H1 (cell line): ENCODE data around the gene MYBL2. TPM values are rescaled to one million over a fixed set of nuclear protein-coding genes. Genes with fewer than 3 reads are reported as not detected.

Experiments
- CTCF ChIA-PET: fragments of 300-600 bp; sonication (Branson Sonifier 250); formaldehyde crosslinking; loops from one replicate; lab custom pipeline; 2021; ENCODE audit not compliant: partially characterized antibody; lab: Charles Lee
- POLR2A ChIA-PET: fragments of 300-600 bp; sonication (Branson Sonifier 250); formaldehyde crosslinking; loops from one replicate; lab custom pipeline; 2021; ENCODE audit warnings: inconsistent platforms; ENCODE audit not compliant: partially characterized antibody; lab: Charles Lee
- DNase-seq, 2 experiments: peaks; one replicate each; pipeline versions ENCODE4 v3.0.0 to v3.0.0-alpha.2; 2010 to 2022; ENCODE audit warnings: low spot score in 2 of 2, low read depth in 1 of 2, mixed read lengths in 1 of 2
- FAIRE-seq: peaks from 2 replicates; lab custom pipeline; 2011; peaks lifted over from hg19 to GRCh38; lab: Jason Lieb, UNC
- H2AFZ ChIP-seq: 2 replicates; pipeline ENCODE4 v1.8.1; 2012; ENCODE audit warnings: low read length, inconsistent platforms
- H2AK5ac ChIP-seq: 2 replicates; pipeline ENCODE4 v1.6.1; 2013; ENCODE audit warnings: low read depth, low read length
- H2BK120ac ChIP-seq: replicated peaks from 2 replicates; pipeline ENCODE3; 2013; ENCODE audit warnings: low read depth, low read length, inconsistent platforms
- H2BK12ac ChIP-seq: 2 replicates; pipeline ENCODE4 v1.6.1; 2013; ENCODE audit warnings: low read depth, low read length
- H2BK15ac ChIP-seq: 2 replicates; pipeline ENCODE4 v1.6.1; 2013; ENCODE audit warnings: low read length
- H2BK20ac ChIP-seq: 2 replicates; pipeline ENCODE4 v1.6.1; 2013; ENCODE audit warnings: low read length
- H2BK5ac ChIP-seq: 2 replicates; pipeline ENCODE4 v1.6.1; 2013; ENCODE audit warnings: low read depth, low read length
- H3K14ac ChIP-seq: 2 replicates; pipeline ENCODE4 v1.6.1; 2013; ENCODE audit warnings: inconsistent platforms; ENCODE audit not compliant: insufficient read length
- H3K18ac ChIP-seq: 2 replicates; pipeline ENCODE4 v1.6.1; 2013; ENCODE audit warnings: low read length; ENCODE audit errors: extremely low read depth
- H3K23ac ChIP-seq: 2 replicates; pipeline ENCODE4 v1.6.1; 2013; ENCODE audit warnings: inconsistent platforms; ENCODE audit not compliant: insufficient read length
- H3K23me2 ChIP-seq: 2 replicates; pipeline ENCODE4 v1.6.1; 2013; ENCODE audit warnings: low read depth, low read length
- H3K27ac ChIP-seq: 2 replicates; pipeline ENCODE4 v1.6.1; 2011; ENCODE audit warnings: low read depth, low read length, inconsistent platforms
- H3K27me3 ChIP-seq, 4 experiments: replicated peaks in 1 of 4; 1 replicate in 1 of 4; 2 replicates in 3 of 4; pipeline versions ENCODE4 v1.6.1 to v1.8.1; 2011 to 2013; ENCODE audit warnings: low read length in 3 of 4, mild to moderate bottlenecking in 3 of 4, inconsistent platforms in 2 of 4, mixed read lengths in 2 of 4, moderate library complexity in 1 of 4; ENCODE audit not compliant: control insufficient read depth in 3 of 4, insufficient read depth in 3 of 4; ENCODE audit errors: extremely low read depth in 1 of 4
- H3K36me3 ChIP-seq, 4 experiments: 2 replicates each; pipeline versions ENCODE4 v1.6.1 to v1.8.1; 2011 to 2013; ENCODE audit warnings: mild to moderate bottlenecking in 4 of 4, low read length in 3 of 4, moderate library complexity in 2 of 4, control low read depth in 1 of 4, inconsistent platforms in 1 of 4; ENCODE audit not compliant: insufficient read depth in 4 of 4, control insufficient read depth in 2 of 4
- H3K4ac ChIP-seq: replicated peaks from 2 replicates; pipeline ENCODE3; 2013; ENCODE audit warnings: low read length, low read depth, mixed read lengths, inconsistent platforms; ENCODE audit not compliant: insufficient read length
- H3K4me1 ChIP-seq, 4 experiments: replicated peaks in 1 of 4; 1 replicate in 1 of 4; 2 replicates in 3 of 4; pipeline versions ENCODE4 v1.6.1 to v1.8.1; 2011 to 2013; ENCODE audit warnings: low read length in 3 of 4, inconsistent platforms in 2 of 4, mixed read lengths in 1 of 4; ENCODE audit not compliant: insufficient read depth in 4 of 4, control insufficient read depth in 3 of 4
- H3K4me2 ChIP-seq, 2 experiments: 2 replicates each; pipeline versions ENCODE4 v1.6.1 to v1.8.1; 2011 to 2013; ENCODE audit warnings: low read depth in 2 of 2, low read length in 2 of 2, control low read depth in 1 of 2, inconsistent platforms in 1 of 2, mild to moderate bottlenecking in 1 of 2; ENCODE audit not compliant: insufficient read depth in 1 of 2
- H3K4me3 ChIP-seq, 4 experiments: fragments of 200-600, 300-600 bp in 1 of 4; sonication (generic), shearing (Covaris generic), sonication (Bioruptor Twin) in 1 of 4; 2 replicates each; pipeline versions ENCODE4 v1.5.1 to v1.8.1; 2011 to 2016; ENCODE audit warnings: low read length in 4 of 4, low read depth in 3 of 4, control low read depth in 2 of 4, inconsistent platforms in 2 of 4, mild to moderate bottlenecking in 2 of 4, mixed read lengths in 1 of 4, moderate library complexity in 1 of 4; ENCODE audit not compliant: insufficient read depth in 2 of 4; ENCODE audit errors: extremely low read depth in 1 of 4
- H3K56ac ChIP-seq: replicated peaks from 2 replicates; pipeline ENCODE3; 2013; ENCODE audit warnings: low read depth, mild to moderate bottlenecking, mixed read lengths, low read length, inconsistent platforms; ENCODE audit not compliant: insufficient read length
- H3K79me1 ChIP-seq: 2 replicates; pipeline ENCODE4 v1.6.1; 2013; ENCODE audit warnings: low read depth, low read length, control low read depth
- H3K79me2 ChIP-seq, 2 experiments: 2 replicates each; pipeline versions ENCODE4 v1.6.1 to v1.8.1; 2012 to 2013; ENCODE audit warnings: low read length in 2 of 2, mild to moderate bottlenecking in 2 of 2, inconsistent platforms in 1 of 2; ENCODE audit not compliant: insufficient read depth in 2 of 2, control insufficient read depth in 1 of 2
- H3K9ac ChIP-seq, 4 experiments: replicated peaks in 1 of 4; 1 replicate in 1 of 4; 2 replicates in 3 of 4; pipeline versions ENCODE4 v1.6.1 to v1.8.1; 2011 to 2013; ENCODE audit warnings: low read depth in 3 of 4, low read length in 3 of 4, control low read depth in 2 of 4, mild to moderate bottlenecking in 2 of 4, moderate library complexity in 2 of 4, inconsistent platforms in 1 of 4; ENCODE audit errors: extremely low read depth in 1 of 4
- H3K9me3 ChIP-seq, 2 experiments: 2 replicates each; pipeline versions ENCODE4 v1.6.1 to v1.8.1; 2012 to 2013; ENCODE audit warnings: mild to moderate bottlenecking in 2 of 2, moderate library complexity in 2 of 2, control low read depth in 1 of 2, inconsistent platforms in 1 of 2, low read depth in 1 of 2, low read length in 1 of 2, mixed read lengths in 1 of 2; ENCODE audit not compliant: insufficient read depth in 2 of 2
- H4K20me1 ChIP-seq, 2 experiments: replicated peaks in 1 of 2; 2 replicates each; pipeline versions ENCODE3 to v1.8.1; 2011 to 2013; ENCODE audit warnings: inconsistent platforms in 2 of 2, low read length in 2 of 2, mild to moderate bottlenecking in 1 of 2; ENCODE audit not compliant: insufficient read depth in 2 of 2, control insufficient read depth in 1 of 2
- H4K5ac ChIP-seq: 2 replicates; pipeline ENCODE4 v1.6.1; 2013; ENCODE audit warnings: low read length, low read depth, mixed read lengths, inconsistent platforms; ENCODE audit not compliant: insufficient read length
- H4K8ac ChIP-seq: 2 replicates; pipeline ENCODE4 v1.8.0; 2013; ENCODE audit warnings: mild to moderate bottlenecking, moderate library complexity, low read length, inconsistent platforms; ENCODE audit not compliant: insufficient read depth; ENCODE audit errors: extremely low read depth
- H4K91ac ChIP-seq: replicated peaks from 2 replicates; pipeline ENCODE3; 2013; ENCODE audit warnings: low read length, mixed read lengths, inconsistent platforms; ENCODE audit not compliant: insufficient read length
- ASH2L ChIP-seq: fragments of 200-600, 300-600 bp; sonication (generic); IDR thresholded peaks from one replicate; pipeline ENCODE4 v1.7.1; 2017; ENCODE audit warnings: low read length
- CBX8 ChIP-seq: fragments of 300-800, 300-1000 bp; sonication (generic); IDR thresholded peaks from 2 replicates; pipeline ENCODE4 v1.7.1; 2016; ENCODE audit warnings: low read depth, low read length, borderline replicate concordance
- EP300 ChIP-seq, 2 experiments: IDR thresholded peaks; 1 replicate in 1 of 2; 2 replicates in 1 of 2; pipeline ENCODE4 v1.6.1; 2011 to 2012; ENCODE audit warnings: low read depth in 2 of 2, low read length in 2 of 2, mild to moderate bottlenecking in 2 of 2, borderline replicate concordance in 1 of 2, inconsistent platforms in 1 of 2, moderate library complexity in 1 of 2
- FOSL1 ChIP-seq: IDR thresholded peaks from 2 replicates; pipeline ENCODE4 v1.6.1; 2011; ENCODE audit warnings: mild to moderate bottlenecking, low read depth, low read length, moderate library complexity; ENCODE audit not compliant: insufficient read depth
- KDM1A ChIP-seq: fragments of 200-600, 300-600 bp; sonication (generic); IDR thresholded peaks from 2 replicates; pipeline ENCODE4 v1.7.1; 2016; ENCODE audit warnings: mild to moderate bottlenecking, low read length, borderline replicate concordance
- KDM5A ChIP-seq: fragments of 200-600 bp; IDR thresholded peaks from 2 replicates; pipeline ENCODE4 v1.7.1; 2012; ENCODE audit warnings: mild to moderate bottlenecking, low read length, inconsistent platforms, mixed read lengths
- RNF2 ChIP-seq: fragments of 200-900, 300-1000 bp; sonication (generic); IDR thresholded peaks from 2 replicates; pipeline ENCODE4 v1.7.1; 2016; ENCODE audit warnings: borderline replicate concordance, low read depth, mild to moderate bottlenecking, antibody characterized with exemption, low read length; ENCODE audit not compliant: poor library complexity, severe bottlenecking; ENCODE audit errors: missing control alignments
- SIRT6 ChIP-seq: IDR thresholded peaks from one replicate; pipeline ENCODE4 v1.7.1; 2012; ENCODE audit warnings: low read length, inconsistent platforms
- SP4 ChIP-seq: IDR thresholded peaks from 2 replicates; pipeline ENCODE4 v1.6.1; 2012; ENCODE audit warnings: low read length, inconsistent platforms
- TAF1 ChIP-seq: IDR thresholded peaks from 2 replicates; pipeline ENCODE4 v1.6.1; 2011; ENCODE audit warnings: mild to moderate bottlenecking, low read depth, low read length
- TCF12 ChIP-seq: IDR thresholded peaks from 2 replicates; pipeline ENCODE4 v1.6.1; 2011; ENCODE audit warnings: low read depth, mild to moderate bottlenecking, low read length
- WGBS, 2 experiments: shearing (Covaris generic) in 1 of 2; methylation state at CpG; one replicate each; pipeline versions ENCODE4 v1.1.6 to v1.1.7; 2013 to 2015; ENCODE audit warnings: low lambda C conversion rate in 2 of 2, mixed read lengths in 2 of 2, inconsistent platforms in 1 of 2, low coverage in 1 of 2, missing lambda C conversion rate in 1 of 2; ENCODE audit not compliant: insufficient replicate concordance in 2 of 2, insufficient coverage in 1 of 2, insufficient read length in 1 of 2; ENCODE audit errors: extremely low coverage in 1 of 2, missing lambda C conversion rate in 1 of 2; 5-methylcytosine and 5-hydroxymethylcytosine counted together
- polyA plus RNA-seq, 7 experiments: library from polyadenylated mRNA; depleted of rRNA in 3 of 7; stranded (reverse) in 5 of 7; unstranded in 2 of 7; fragments of >200 nt in 5 of 7; fragments of 200-250 nt in 2 of 7; gene quantifications; 1 replicate in 5 of 7; 2 replicates in 1 of 7; 4 replicates in 1 of 7; pipeline versions ENCODE4 v1.2.1 to v1.2.3, GENCODE V29; 2011 to 2013; ENCODE audit warnings: missing spikeins in 2 of 7, mixed read lengths in 2 of 7
- total RNA-seq: library from RNA; stranded (reverse); fragmentation: NEBNext Ultra II Directional; extraction: Animal tissue kit (Norgen Biotek cat#: 25700); gene quantifications from 2 replicates; pipeline ENCODE4 v1.2.1, GENCODE V29; 2021
- TF ChIP-seq, protein P1 (sequence below): IDR thresholded peaks from 2 replicates; pipeline ENCODE4 v1.6.1; 2012; ENCODE audit warnings: inconsistent platforms

MYBL2 gene
- total and polyA plus RNA-seq, 2 of the 8 experiments (the other 6 are each of a cell fraction or from before 2014, with no cell fraction given), result 75.3 to 207 TPM

DNA sequence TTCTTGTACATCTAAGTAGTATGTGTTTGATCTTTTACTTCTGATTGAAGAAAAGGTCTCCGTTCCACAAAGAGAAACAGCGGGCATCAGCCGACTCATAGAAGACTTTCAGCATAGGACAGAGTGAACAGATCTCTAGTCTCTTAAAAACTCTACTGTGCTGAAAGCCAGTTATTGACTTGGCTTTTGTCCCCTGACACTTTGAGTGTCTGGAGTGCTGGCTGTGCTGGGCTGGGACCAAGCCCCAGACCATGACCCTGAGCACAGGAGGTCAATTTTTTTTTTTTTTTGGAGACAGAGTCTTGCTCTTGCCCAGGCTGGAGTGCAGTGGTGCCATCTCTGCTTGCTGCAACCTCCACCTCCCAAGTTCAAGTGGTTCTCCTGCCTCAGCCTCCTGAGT is 27.8 kb downstream of the MYBL2 start:
- Histone ChIP-seq H3K4me2 (no peak overlapping the region), H3K4ac (no peak overlapping the region)
- POLR2A ChIA-PET, result no interaction called here

More for the DNA sequence above, 27.8 kb downstream of the MYBL2 start:
- Histone ChIP-seq H2BK20ac (no peak overlapping the region), H4K8ac (no peak overlapping the region; the same call in 1 of the 2 replicates), H4K5ac (no peak overlapping the region), H3K18ac (no peak overlapping the region), H4K20me1 (peaks cover 3 to 4% of the 10 kb centered on the region in 2 experiments), H3K4me1 (no peaks in the 10 kb centered on the region), H3K56ac (no peak overlapping the region), H2BK120ac (no peak overlapping the region), H3K27me3 (no peaks in the 10 kb centered on the region), H3K9ac (no peak overlapping the region), H3K4me3 (no peak overlapping the region), H3K27ac (no peak overlapping the region), H4K91ac (no peak overlapping the region), H2BK12ac (no peak overlapping the region), H3K14ac (no peak overlapping the region), H2AK5ac (no peak overlapping the region), H3K23me2 (no peaks in the 10 kb centered on the region), H3K79me2 (no peaks in the 10 kb centered on the region; a peak in 1 of 4 replicates), H3K36me3 (peaks cover 6 to 46% (median 29%) of the 10 kb centered on the region in 4 experiments; a peak in 6 of 8 replicates), H3K9me3 (no peaks in the 10 kb centered on the region), H3K79me1 (no peaks in the 10 kb centered on the region), H2BK5ac (no peak overlapping the region), H2AFZ (no peak overlapping the region), H3K23ac (no peak overlapping the region), H2BK15ac (no peak overlapping the region)
- DNase-seq (no peak), FAIRE-seq (no peak)
- CTCF ChIA-PET, result no interaction called here
- no peak for TF ChIP-seq CBX8
- no peak for TF ChIP-seq EP300 (IDR thresholded peaks at IDR 0.05; ENCODE audit: borderline replicate concordance in 1 of 2, low read depth in 2 of 2, low read length in 2 of 2)
- TF ChIP-seq SIRT6, result no peak
- TF ChIP-seq ASH2L, result no peak
- TF ChIP-seq FOSL1, result no peak
- no peak for TF ChIP-seq KDM1A
- no peak for TF ChIP-seq KDM5A
- no peak for TF ChIP-seq RNF2
- no peak for TF ChIP-seq TCF12
- TF ChIP-seq, protein P1, sequence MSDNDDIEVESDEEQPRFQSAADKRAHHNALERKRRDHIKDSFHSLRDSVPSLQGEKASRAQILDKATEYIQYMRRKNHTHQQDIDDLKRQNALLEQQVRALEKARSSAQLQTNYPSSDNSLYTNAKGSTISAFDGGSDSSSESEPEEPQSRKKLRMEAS, result no peak
- no peak for TF ChIP-seq TAF1
- no peak for TF ChIP-seq SP4
- WGBS, 2 experiments, result 92% methylated on average over 3 of the region's 3 CpGs; no CpG with 5 or more reads in 1 of the 2 experiments
